HG02870 (cell line): Measurements from ENCODE around the gene ZC3H18.

Experiments used
- ATAC-seq: cut with Tn5 transposase; IDR thresholded peaks from one replicate; pipeline ENCODE4 v1.9.1; 2021; ENCODE audit warnings: mild to moderate bottlenecking, moderate library complexity; ENCODE audit not compliant: unreplicated experiment

Gene ZC3H18

DNA sequence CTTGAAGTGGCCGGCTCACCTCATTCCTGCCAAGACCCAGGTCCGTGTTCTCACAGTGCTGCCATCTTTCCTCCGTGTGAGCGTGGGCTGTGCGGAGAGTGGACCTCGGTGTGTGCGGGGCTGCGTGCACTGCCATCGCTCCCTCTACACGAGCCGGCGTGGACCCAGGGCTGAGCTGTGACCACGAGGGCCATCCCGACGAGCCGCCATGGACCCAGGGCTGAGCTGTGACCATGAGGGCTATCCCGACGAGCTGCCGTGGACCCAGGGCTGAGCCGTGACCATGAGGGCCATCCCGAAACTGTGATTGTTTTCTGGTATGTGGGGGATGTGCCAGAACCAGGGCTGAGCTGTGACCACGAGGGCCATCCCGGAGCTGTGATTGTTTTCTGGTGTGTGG is 101.6 kb downstream of the ZC3H18 start:
- ATAC-seq, result no peak

GRCh38 chr16:88672776-88673175 is 102.6 kb downstream of the ZC3H18 start:
- ATAC-seq, result no peak

GRCh38 chr16:88673716-88674379 is 103.6 kb downstream of the ZC3H18 start:
- peak; percentile 83 for ATAC-seq

DNA sequence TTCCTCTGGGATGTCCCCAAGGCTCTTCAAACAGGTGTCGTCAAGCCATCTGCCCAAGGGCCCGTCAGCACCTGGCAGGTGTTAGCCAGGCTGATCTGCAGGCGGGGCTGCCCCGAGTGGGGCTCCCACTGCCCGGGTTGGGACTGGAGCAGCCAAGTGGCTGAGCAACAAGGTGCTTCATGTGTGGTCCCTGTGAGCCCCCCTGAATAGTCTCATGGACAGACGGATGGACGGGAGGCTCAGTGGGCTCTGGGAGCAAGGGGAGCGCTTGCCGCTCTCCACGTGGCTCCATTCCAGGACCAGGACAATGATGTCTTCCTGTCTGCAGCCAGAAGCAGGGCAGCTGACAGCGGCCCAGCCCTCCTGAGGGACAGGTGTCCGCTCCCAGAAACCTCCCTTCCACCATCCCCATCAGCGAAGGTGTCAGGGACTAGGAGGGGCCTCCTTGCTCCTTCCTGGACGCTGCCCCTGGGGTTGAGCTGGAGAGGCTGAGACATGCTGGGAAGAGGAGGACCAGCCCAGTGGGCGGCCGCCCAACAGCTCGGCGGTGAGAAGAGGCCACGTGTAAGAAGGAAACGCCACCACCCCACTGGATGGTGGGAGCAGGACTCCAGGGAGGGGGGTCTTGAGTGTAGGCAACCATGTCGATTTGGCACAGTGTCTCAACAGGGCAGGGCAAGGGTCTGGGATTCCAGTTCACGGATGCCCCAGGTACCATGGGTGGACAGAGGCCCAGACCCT is 106.5 kb downstream of the ZC3H18 start:
- no peak for ATAC-seq

DNA sequence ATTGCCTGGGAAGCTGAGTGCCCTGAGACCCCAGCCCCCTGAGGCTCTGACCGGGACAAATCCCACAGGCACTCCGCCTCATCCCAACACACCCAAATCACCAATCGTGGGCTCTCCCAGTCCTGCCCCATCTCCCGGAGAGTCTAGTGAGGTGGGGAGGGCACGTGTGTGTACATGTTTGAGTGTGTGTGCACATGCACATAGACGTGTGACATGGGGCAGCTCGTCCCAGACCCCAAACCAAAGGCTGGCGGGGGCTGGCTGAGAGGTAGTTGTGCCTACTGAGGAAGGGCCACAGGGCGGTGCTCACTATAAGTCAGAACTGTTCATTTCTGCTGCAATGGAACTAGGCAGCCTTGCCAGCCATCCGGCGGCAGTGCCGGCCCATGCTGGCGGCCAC is 107.5 kb downstream of the ZC3H18 start:
- ATAC-seq, result no peak

DNA sequence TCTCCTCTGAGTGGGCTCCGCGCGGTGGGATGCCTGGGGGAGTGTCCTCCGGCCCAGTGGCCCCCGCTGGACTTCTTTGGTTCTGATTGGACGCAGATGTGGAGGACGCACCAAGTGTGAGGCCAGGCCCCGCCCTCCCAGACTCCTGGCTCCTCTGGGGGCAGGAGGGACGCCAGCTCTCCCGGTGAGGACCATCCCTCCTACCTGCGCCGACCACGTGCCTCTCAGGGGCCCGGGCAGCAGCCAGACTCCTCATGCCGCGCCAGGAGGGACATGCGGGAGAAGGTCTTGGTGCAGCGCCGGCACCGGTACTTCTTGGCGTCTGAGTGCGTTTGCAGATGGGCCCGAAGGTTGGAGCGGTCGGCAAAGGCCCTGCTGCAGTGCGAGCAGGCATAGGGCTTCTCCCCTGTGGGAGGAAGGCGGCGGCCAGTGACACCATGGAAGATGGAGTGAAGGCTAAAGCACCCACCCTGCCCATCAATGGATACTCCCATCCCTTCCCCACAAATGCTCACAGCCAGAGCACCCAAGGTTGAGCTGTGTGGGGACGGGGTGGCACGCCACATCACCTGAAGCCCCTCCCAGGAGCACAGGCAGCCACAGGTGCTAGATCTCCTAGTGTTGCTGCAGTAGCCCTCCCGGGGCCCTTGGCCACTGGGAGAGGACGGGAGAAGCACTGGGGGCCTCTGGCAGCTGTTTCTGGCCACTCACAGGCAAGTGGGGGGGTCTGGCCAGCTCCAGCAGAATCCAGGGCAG is 108.2 kb downstream of the ZC3H18 start:
- ATAC-seq, result no peak

DNA sequence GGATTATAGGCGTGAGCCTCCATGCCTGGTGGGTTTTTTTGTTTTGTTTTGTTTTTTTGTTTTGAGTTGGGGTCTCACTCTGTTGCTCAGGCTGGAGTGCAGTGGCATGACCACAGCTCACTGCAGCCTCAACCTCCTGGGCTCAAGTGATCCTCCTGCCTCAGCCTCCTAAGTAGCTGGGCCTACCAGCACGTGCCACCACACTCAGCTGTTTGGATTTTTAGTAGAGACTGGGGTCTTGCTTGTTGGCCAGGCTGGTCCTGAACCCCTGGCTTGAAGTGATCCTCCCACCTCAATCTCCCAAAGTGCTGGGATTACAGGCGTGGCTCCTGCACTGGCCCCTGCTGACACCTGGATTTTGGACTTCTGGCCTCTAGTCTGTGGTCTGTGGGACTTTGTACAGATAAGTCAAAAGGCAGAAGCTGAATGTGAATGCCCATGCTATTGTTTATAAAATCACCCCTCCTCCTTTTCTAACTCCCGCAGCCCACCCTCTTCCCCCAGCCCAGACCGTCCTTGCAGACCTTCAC is 110.4 kb downstream of the ZC3H18 start:
- no peak for ATAC-seq

GRCh38 chr16:88681084-88681680 is 111.0 kb downstream of the ZC3H18 start:
- ATAC-seq, result no peak
